Stimulated activated CD8-positive, alpha-beta memory T cell treated with anti-CD3 and anti-CD28 coated beads, Interleukin-15, amount 100 ng/mL, for 48 hours (primary cell): ENCODE data around the gene PNMA6F.

Experiments used
- DNase-seq, 2 donors: peaks; one replicate each; pipeline ENCODE4 v3.0.0-alpha.2; 2020; ENCODE audit warnings: low read depth in 2 of 2

PNMA6F gene

GRCh38 chrX:153321381-153322124 lies at the start of gene PNMA6F:
TSS of gene PNMA6F (minus strand) at chrX:153321767. CDS start at chrX:153320674, 1,093 bp downstream.
- no peak for DNase-seq

GRCh38 chrX:153371256-153371655 lies 49.7 kb upstream of the PNMA6F start:
- DNase-seq, result no peak

- no peak for DNase-seq
These were observed 48.9 kb upstream of the PNMA6F start for GRCh38 chrX:153370293-153371055.

GRCh38 chrX:153366878-153367538 lies 45.4 kb upstream of the PNMA6F start:
- no peak for DNase-seq

GRCh38 chrX:153366119-153366518 lies 44.6 kb upstream of the PNMA6F start:
- DNase-seq, result no peak

DNA sequence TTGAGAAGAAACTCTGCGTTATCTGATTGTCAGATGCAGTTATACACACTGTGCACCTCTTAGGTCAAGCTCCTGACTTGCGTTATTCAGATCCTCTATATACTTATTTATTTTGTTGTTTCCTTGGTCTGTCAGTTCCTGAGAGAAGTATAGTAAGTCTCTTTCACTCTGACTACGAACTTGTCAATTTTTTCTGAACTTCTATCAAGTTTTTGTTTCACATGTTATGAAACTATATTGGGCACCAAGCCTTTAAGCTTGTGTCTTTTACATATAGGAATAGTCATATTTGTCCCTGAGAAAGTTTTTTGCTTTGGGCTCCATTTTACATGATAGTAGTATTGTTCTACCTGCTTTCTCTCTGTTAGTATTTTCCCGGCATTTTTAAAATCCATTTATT lies 44.1 kb upstream of the PNMA6F start:
- DNase-seq, result no peak

DNA sequence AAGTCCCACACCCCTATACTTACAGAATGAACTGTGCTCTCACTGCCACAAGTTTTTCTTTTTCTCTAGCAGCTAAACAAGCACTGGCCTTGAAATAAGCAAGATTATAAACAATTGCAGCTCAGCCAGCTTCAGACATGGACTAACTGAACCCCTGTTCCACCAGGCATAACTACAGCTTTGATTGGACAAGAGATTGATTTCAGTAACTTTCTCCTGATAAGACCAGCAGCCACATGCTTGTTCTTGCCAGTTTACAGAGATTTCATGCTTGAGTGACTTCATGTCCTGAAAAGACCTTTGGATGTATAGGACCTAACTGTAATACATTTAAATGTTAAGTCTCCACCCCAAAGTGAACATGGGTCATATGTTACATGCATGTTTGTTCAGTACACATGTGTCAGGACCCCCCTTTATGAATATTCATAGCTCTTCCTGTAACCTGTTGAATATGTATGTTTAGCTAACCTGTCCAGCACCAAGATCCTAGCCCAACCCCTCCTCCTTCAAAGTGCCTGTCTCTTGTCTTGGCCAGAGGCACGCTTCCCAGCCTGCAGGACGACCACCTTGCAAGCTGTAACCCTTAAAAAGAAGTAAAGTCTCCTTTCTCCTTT lies 40.3 kb upstream of the PNMA6F start:
- DNase-seq, result no peak

GRCh38 chrX:153357877-153358276 lies 36.3 kb upstream of the PNMA6F start:
- DNase-seq, result no peak

- DNase-seq, result no peak
These were observed 31.8 kb upstream of the PNMA6F start for GRCh38 chrX:153353416-153353815.

DNA sequence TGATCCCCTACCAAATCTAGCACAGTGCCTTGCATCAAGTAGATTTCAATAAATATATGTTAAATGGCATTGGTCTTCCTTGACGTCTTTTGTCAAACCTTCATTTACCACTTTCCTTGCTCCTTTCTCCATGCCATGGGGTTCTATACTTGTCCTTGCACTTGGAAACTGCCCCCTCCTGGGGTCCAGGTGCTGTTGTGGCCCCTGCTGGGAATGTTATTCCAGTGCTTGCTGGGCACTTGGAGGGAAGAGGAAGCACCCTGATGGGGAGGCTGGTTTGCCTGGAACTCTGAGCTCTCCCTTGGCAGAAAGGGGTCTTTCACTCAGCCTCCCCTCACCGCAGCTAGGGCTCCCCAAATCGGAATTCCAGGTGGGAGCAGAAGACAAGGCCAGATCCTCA lies 31.3 kb upstream of the PNMA6F start:
- DNase-seq, result no peak

DNA sequence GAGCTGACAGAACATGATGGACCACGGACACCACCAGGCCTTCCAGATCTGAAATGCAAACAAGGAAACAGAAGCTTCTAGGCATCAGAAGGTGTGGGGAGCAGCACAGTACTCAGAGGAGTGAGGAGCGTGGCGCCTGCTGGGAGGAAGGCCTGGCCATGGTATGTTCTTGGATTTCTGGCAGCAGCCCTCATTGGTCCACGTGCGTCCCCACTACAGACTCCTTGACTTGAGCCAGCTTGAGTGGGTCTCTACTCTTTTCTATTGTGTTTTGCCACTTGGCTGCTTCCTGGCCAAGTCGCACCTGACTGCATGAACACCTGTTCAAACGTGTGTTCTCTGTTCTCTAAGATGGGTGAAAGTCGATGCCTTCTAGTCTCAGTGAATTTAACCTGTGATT lies 30.4 kb upstream of the PNMA6F start:
- DNase-seq, result no peak

DNA sequence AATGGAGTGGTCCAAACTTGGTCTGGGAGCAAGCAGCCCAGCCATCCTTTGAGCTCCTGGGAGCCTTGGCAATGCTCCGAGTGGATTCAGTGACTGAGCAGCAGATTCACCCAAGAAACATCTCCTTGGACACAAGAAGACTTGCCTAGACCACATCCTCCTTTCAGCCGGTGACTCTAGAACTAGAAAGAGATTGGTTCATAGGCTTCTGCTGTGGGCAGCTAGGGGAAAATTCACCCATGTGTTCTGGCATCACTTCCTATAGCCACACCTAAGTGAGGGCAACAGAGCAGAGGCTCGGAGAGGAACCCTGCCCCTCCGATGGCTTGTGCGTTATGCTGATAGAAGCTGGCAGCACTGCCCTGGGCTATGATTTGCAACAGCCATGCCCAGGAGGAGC lies 28.4 kb upstream of the PNMA6F start:
- no peak for DNase-seq

- no peak for DNase-seq
These were observed 26.9 kb upstream of the PNMA6F start for GRCh38 chrX:153348421-153348820.

DNA sequence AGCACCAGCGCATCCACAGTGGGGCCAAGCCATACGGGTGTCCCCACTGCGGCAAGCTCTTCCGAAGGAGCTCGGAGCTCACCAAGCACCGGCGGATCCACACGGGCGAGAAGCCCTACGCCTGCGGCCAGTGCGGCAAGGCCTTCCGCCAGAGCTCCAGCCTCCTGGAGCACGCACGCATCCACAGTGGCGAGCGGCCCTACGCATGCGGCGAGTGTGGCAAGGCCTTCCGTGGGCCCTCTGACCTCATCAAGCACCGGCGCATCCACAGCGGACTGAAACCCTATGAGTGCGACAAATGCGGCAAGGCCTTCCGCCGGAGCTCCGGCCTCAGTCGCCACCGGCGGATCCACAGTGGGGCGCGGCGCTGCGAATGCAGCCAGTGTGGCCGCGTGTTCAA lies 26.0 kb upstream of the PNMA6F start:
- no peak for DNase-seq

DNA sequence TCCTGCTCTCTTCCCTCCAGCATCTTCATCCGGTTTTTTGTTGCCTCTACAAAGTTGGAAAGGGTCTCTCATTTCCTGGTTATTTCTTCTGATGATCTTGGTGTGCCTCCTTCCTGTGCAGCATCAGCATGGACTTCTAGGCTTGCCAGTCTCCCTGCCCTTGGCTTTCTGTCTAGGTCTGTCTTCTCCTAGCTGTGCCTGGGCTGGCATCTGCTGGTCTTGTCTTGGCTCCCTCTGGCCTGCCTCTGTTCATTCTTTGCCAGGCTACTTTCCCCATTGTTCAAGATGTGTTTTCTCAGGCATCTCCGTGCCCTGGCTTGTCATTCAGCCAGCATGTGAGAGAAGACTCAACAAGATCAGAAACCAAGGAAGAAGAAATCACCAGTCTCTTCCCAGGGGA lies 22.1 kb upstream of the PNMA6F start:
- DNase-seq, result no peak

GRCh38 chrX:153342762-153343558 lies 21.4 kb upstream of the PNMA6F start:
- no peak for DNase-seq

DNA sequence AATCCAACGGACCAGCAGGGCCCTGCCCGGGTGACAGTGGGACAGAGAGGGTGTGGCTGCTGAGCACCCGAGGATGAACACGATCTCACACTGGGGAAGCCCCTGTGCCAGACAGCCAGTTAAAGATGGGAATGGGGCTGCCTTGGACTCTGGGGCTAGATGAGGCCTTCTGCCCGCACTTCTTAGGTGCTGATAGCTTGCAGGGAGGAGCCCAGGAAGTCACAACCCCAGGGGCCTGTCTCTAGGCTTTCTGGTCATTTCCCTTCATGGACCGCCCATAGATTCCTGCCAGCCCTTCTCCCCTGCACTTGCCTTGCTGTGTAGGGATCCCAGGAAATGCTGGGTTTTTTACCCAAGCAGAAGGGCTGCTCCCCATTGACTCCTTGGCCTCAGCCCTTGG lies 18.5 kb upstream of the PNMA6F start:
- DNase-seq, result no peak

DNA sequence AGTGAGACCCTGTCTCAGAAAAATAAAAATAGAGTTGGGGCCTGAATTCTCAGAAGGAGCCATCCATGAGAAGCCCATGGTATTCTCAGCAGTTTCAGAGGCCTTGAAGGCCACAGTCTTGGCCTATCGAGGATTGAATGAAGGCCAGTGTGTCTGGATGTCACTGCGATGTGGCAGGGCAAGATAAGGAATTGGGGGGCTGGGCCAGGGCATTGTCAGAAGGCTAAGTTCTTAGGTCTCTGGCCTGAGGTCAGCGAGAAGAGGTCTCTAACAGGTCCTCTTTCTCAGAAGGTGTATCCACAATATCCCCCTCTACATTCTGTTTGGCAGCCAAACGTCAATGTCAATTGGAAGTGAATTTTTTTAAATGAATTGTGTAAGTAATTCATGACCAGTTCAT lies 18.1 kb upstream of the PNMA6F start:
- no peak for DNase-seq

GRCh38 chrX:153338836-153339235 lies 17.3 kb upstream of the PNMA6F start:
- no peak for DNase-seq

GRCh38 chrX:153336988-153337387 lies 15.4 kb upstream of the PNMA6F start:
- DNase-seq, result no peak

DNA sequence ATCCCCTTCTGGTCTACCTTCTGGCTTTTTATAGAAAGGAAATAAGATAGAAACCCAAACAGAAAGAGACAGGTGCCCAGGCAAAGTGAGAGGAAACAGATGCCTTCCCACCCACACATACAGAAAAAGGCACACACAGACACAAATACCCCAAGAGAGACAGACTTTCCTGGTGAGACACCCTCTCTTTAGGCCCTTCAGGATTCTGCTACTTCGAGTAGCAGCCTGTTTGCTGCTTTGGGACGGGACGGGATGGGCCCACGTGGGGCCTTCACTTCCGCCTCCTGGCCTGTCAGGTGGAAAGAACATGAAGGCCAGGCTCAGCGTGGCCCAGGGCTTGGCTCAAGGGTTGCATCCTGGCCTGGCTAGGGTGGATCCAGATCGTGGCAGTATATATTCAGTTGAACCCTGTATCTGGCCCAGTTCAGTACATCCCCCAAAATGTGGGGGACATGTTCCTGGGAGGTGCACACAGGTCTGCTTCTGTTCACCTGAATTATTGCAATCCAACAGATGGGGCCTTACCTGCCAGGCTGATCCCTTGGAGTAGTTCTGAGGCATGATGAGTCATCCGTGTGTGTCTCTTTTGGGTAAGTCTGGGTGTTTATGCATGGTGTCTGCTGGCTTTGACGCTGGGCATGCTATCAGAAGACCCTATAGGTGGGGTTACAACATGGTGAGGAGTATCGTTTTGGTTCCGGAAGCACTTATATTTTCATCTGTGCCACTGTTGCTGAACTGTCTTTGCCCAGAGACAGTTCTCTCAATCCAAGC lies 14.7 kb upstream of the PNMA6F start:
- DNase-seq, result no peak
